GM12878 (cell line): ENCODE measurements around the gene COL21A1. TPM values are rescaled to one million over a fixed set of nuclear protein-coding genes. Genes with fewer than 3 reads are reported as not detected.

ENCODE experiments used
- ATAC-seq: fragments of 200-7000 bp; cut with Tn5 transposase; 3 replicates; pipeline ENCODE4 v1.9.1; 2020; ENCODE audit warnings: mild to moderate bottlenecking, moderate library complexity
- BruUV-seq: library from RNA; stranded (reverse); fragments of 400-500 nt; replicated peaks from 2 replicates; lab custom pipeline; 2021; lab: Mats Ljungman, UMichigan
- CTCF ChIA-PET: fragments of 300-600 bp; sonication (Branson Sonifier 250); formaldehyde crosslinking; extraction: SDS; loops from one replicate; lab custom pipeline; 2021; ENCODE audit warnings: inconsistent platforms; lab: Yijun Ruan, JAX
- POLR2A ChIA-PET: fragments of 350-600 bp; formaldehyde crosslinking; extraction: SDS; loops from one replicate; lab custom pipeline; 2021; ENCODE audit warnings: inconsistent platforms; lab: Charles Lee
- RAD21 ChIA-PET: fragments of 300-600 bp; sonication (Branson Sonifier 250); formaldehyde crosslinking; loops from one replicate; lab custom pipeline; 2023; ENCODE audit warnings: antibody characterized with exemption; ENCODE audit not compliant: unreplicated experiment; lab: Charles Lee
- SMC1A ChIA-PET: fragments of 300-600 bp; sonication (Branson Sonifier 250); formaldehyde crosslinking; loops from one replicate; lab custom pipeline; 2023; ENCODE audit not compliant: unreplicated experiment, uncharacterized antibody; lab: Charles Lee
- DNase-seq: peaks from one replicate; pipeline ENCODE4 v3.0.0-alpha.2; 2011; ENCODE audit warnings: low read depth, low spot score
- FAIRE-seq: peaks from 3 replicates; lab custom pipeline; 2011; peaks lifted over from hg19 to GRCh38; lab: Jason Lieb, UNC
- H2AFZ ChIP-seq: 2 replicates; pipeline ENCODE4 v1.6.0; 2011; ENCODE audit warnings: low read depth, low read length, control low read depth; ENCODE audit not compliant: control insufficient read depth
- H3K27ac ChIP-seq: 2 replicates; pipeline ENCODE4 v1.5.1; 2011; ENCODE audit warnings: control low read depth; ENCODE audit not compliant: control insufficient read depth, insufficient read depth
- H3K27me3 ChIP-seq, 2 experiments: replicated peaks in 1 of 2; 2 replicates each; pipeline versions ENCODE4 v1.6.0 to v1.6.1; 2011; ENCODE audit warnings: low read length in 1 of 2; ENCODE audit not compliant: control insufficient read depth in 2 of 2, insufficient read depth in 2 of 2
- H3K36me3 ChIP-seq, 2 experiments: 2 replicates each; pipeline ENCODE4 v1.5.1; 2011; ENCODE audit warnings: low read length in 1 of 2; ENCODE audit not compliant: control insufficient read depth in 2 of 2, insufficient read depth in 2 of 2
- H3K4me1 ChIP-seq: 2 replicates; pipeline ENCODE4 v1.6.1; 2011; ENCODE audit warnings: mild to moderate bottlenecking, low read length, moderate library complexity, mixed read lengths; ENCODE audit not compliant: control insufficient read depth, insufficient read depth
- H3K4me2 ChIP-seq: 2 replicates; pipeline ENCODE4 v1.6.0; 2011; ENCODE audit warnings: control low read depth; ENCODE audit not compliant: control insufficient read depth, insufficient read depth
- H3K4me3 ChIP-seq: fragments of 200-600 bp; sonication (generic); 2 replicates; pipeline ENCODE4 v1.5.1; 2016
- H3K79me2 ChIP-seq: 2 replicates; pipeline ENCODE4 v1.6.0; 2011; ENCODE audit warnings: low read length; ENCODE audit not compliant: control insufficient read depth, insufficient read depth
- H3K9ac ChIP-seq: 2 replicates; pipeline ENCODE4 v1.8.0; 2011; ENCODE audit warnings: low read length, control low read depth, mixed read lengths; ENCODE audit not compliant: control insufficient read depth, insufficient read depth
- H3K9me3 ChIP-seq: replicated peaks from 3 replicates; pipeline ENCODE4 v1.5.1; 2011; ENCODE audit warnings: mild to moderate bottlenecking, low read length; ENCODE audit not compliant: control insufficient read depth, insufficient read depth
- H4K20me1 ChIP-seq: 2 replicates; pipeline ENCODE4 v1.6.0; 2011; ENCODE audit not compliant: control insufficient read depth, insufficient read depth
- ETV6 ChIP-seq, 2 experiments: fragments of 450-650 bp in 1 of 2; IDR thresholded peaks in 1 of 2; conservative IDR thresholded peaks in 1 of 2; 2 replicates each; pipeline ENCODE4 v1.6.1; 2014; ENCODE audit warnings: antibody characterized with exemption in 1 of 2, borderline replicate concordance in 1 of 2, low read depth in 1 of 2, mild to moderate bottlenecking in 1 of 2, moderate library complexity in 1 of 2
- GABPA ChIP-seq: IDR thresholded peaks from 2 replicates; pipeline ENCODE4 v1.6.1; 2014; ENCODE audit warnings: antibody characterized with exemption, low read depth, mild to moderate bottlenecking, inconsistent platforms
- GATAD2B ChIP-seq: fragments of 450-650 bp; conservative IDR thresholded peaks from 2 replicates; pipeline ENCODE4 v1.6.1; 2017; ENCODE audit warnings: low read depth, mild to moderate bottlenecking, moderate library complexity
- IKZF2 ChIP-seq, 2 experiments: fragments of 450-650 bp; IDR thresholded peaks; 2 replicates each; pipeline ENCODE4 v1.6.1; 2017; ENCODE audit warnings: mild to moderate bottlenecking in 2 of 2, moderate library complexity in 2 of 2
- IRF4 ChIP-seq: IDR thresholded peaks from 2 replicates; pipeline ENCODE4 v1.6.1; 2011; ENCODE audit warnings: low read depth, low read length
- KDM1A ChIP-seq: fragments of 200-600 bp; sonication (generic); IDR thresholded peaks from 2 replicates; pipeline ENCODE4 v1.6.1; 2016; ENCODE audit warnings: borderline replicate concordance
- RB1 ChIP-seq: fragments of 450-650 bp; formaldehyde crosslinking; IDR thresholded peaks from 2 replicates; pipeline ENCODE4 v1.6.1; 2017; ENCODE audit warnings: mild to moderate bottlenecking, borderline replicate concordance
- STAT1 ChIP-seq: fragments of 450-650 bp; conservative IDR thresholded peaks from 2 replicates; pipeline ENCODE4 v1.6.1; 2014; ENCODE audit warnings: antibody characterized with exemption, mild to moderate bottlenecking
- TARDBP ChIP-seq: IDR thresholded peaks from 2 replicates; pipeline ENCODE4 v1.6.1; 2016; ENCODE audit warnings: borderline replicate concordance
- TCF7 ChIP-seq: IDR thresholded peaks from 2 replicates; pipeline ENCODE4 v1.6.1; 2014; ENCODE audit warnings: antibody characterized with exemption, borderline replicate concordance
- WGBS: methylation state at CpG from one replicate; pipeline ENCODE4 v1.1.6; 2016; ENCODE audit warnings: low lambda C conversion rate; ENCODE audit not compliant: insufficient replicate concordance, insufficient coverage; ENCODE audit errors: missing lambda C conversion rate; 5-methylcytosine and 5-hydroxymethylcytosine counted together
- in situ Hi-C: fragments of 300-500 bp; cut with MboI; formaldehyde crosslinking; loops from 9 replicates; pipeline ENCODE4 v1.14.3; 2018; ENCODE audit warnings: mixed read lengths
- intact Hi-C: fragments of 100-400 bp; cut with micrococcal nuclease; formaldehyde crosslinking; loops from one replicate; pipeline ENCODE4 v1.14.2; 2022; ENCODE audit not compliant: unreplicated experiment
- polyA plus RNA-seq, 11 experiments: library from polyadenylated mRNA; depleted of rRNA in 4 of 11; unstranded in 6 of 11; stranded (reverse) in 5 of 11; fragments of >200 nt; fragmentation: Nextera tagmentation in 4 of 11; fragmentation: Illumina TruSeq in 1 of 11; extraction: Ambion mirVana in 4 of 11; extraction: Trizol in 1 of 11; gene quantifications; 1 replicate in 1 of 11; 2 replicates in 10 of 11; pipeline versions ENCODE4 v1.2.1 to v1.2.3, GENCODE V29; 2011 to 2016; ENCODE audit warnings: inconsistent platforms in 2 of 11, missing spikeins in 2 of 11, low read depth in 1 of 11
- total RNA-seq, 4 experiments: library from RNA; depleted of rRNA in 3 of 4; stranded (reverse); fragments of >200 nt in 3 of 4; fragmentation: Illumina TruSeq in 1 of 4; extraction: Trizol in 1 of 4; gene quantifications; 2 replicates each; pipeline versions ENCODE4 v1.2.1 to v1.2.3, GENCODE V29; 2013 to 2021
- TF ChIP-seq, protein P1 (sequence below): fragments of 450-650 bp; IDR thresholded peaks from 2 replicates; pipeline ENCODE4 v1.6.1; 2017; ENCODE audit warnings: mild to moderate bottlenecking, moderate library complexity
- TF ChIP-seq, protein P2 (sequence below): IDR thresholded peaks from 2 replicates; pipeline ENCODE4 v1.6.1; 2011; ENCODE audit warnings: borderline replicate concordance, low read depth, mild to moderate bottlenecking, moderate library complexity, mixed read lengths, low read length; ENCODE audit not compliant: insufficient read depth; ENCODE audit errors: extremely low read length
- TF ChIP-seq, protein P3 (sequence below): fragments of 450-650 bp; IDR thresholded peaks from 2 replicates; pipeline ENCODE4 v1.6.1; 2016; ENCODE audit warnings: mild to moderate bottlenecking, moderate library complexity, borderline replicate concordance
- TF ChIP-seq, protein P4 (sequence below): fragments of 450-650 bp; conservative IDR thresholded peaks from 2 replicates; pipeline ENCODE4 v1.6.1; 2017; ENCODE audit warnings: mild to moderate bottlenecking, moderate library complexity

COL21A1 gene
- total and polyA plus RNA-seq, 10 of the 15 experiments (the other 5 are each of a cell fraction or from before 2014, with no cell fraction given): 0.10 TPM; not detected in 9

DNA sequence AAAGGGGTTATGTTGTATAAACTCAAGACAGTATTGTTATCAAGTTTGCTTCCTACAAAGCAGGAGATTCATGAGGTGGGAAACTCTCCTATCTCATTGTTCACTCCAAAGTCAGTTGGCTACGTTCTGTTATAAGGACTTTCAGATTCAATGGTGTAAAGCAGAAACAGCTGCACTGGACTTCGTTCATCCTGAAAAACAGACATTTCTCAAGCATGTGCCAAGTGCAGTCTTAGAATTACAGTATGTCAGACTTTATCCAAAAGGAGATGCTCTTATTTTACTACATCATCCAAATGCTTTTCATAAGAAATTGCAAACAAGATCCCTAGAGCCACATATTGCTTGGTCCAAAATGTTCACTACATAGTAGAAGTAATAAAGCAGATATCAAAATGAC is 14.9 kb downstream of the COL21A1 start:
- no peaks in the 10 kb centered on the region for H3K9me3 ChIP-seq
- no peaks in the 10 kb centered on the region for H3K4me1 ChIP-seq
- no peak overlapping the region for H3K27ac ChIP-seq
- RAD21 ChIA-PET: no interaction called here
- POLR2A ChIA-PET: no interaction called here
- no peak overlapping the region for H3K4me3 ChIP-seq
- no peaks in the 10 kb centered on the region for H4K20me1 ChIP-seq
- in situ Hi-C loops (no loop called here), intact Hi-C loops (no loop called here)
- DNase-seq (no peak), ATAC-seq (no peak), FAIRE-seq (no peak)
- H3K4me2 ChIP-seq: no peak overlapping the region
- 2% methylated on average over 2 of the region's 2 CpGs for WGBS
- no peaks in the 10 kb centered on the region for H3K79me2 ChIP-seq
- no peak overlapping the region for H2AFZ ChIP-seq
- CTCF ChIA-PET: interaction anchor here (1.2 kb wide), 1 partner anchor 10 kb away, joined by 3 read pairs; no protein-coding TSS in a partner anchor
- SMC1A ChIA-PET: no interaction called here
- no TSS peak for BruUV-seq
- H3K36me3 ChIP-seq: no peaks in the 10 kb centered on the region
- no peak overlapping the region for H3K9ac ChIP-seq
- H3K27me3 ChIP-seq: no peaks in the 10 kb centered on the region
- no peak for TF ChIP-seq IKZF2 (IDR thresholded peaks at IDR 0.05)
- TF ChIP-seq, protein P1, sequence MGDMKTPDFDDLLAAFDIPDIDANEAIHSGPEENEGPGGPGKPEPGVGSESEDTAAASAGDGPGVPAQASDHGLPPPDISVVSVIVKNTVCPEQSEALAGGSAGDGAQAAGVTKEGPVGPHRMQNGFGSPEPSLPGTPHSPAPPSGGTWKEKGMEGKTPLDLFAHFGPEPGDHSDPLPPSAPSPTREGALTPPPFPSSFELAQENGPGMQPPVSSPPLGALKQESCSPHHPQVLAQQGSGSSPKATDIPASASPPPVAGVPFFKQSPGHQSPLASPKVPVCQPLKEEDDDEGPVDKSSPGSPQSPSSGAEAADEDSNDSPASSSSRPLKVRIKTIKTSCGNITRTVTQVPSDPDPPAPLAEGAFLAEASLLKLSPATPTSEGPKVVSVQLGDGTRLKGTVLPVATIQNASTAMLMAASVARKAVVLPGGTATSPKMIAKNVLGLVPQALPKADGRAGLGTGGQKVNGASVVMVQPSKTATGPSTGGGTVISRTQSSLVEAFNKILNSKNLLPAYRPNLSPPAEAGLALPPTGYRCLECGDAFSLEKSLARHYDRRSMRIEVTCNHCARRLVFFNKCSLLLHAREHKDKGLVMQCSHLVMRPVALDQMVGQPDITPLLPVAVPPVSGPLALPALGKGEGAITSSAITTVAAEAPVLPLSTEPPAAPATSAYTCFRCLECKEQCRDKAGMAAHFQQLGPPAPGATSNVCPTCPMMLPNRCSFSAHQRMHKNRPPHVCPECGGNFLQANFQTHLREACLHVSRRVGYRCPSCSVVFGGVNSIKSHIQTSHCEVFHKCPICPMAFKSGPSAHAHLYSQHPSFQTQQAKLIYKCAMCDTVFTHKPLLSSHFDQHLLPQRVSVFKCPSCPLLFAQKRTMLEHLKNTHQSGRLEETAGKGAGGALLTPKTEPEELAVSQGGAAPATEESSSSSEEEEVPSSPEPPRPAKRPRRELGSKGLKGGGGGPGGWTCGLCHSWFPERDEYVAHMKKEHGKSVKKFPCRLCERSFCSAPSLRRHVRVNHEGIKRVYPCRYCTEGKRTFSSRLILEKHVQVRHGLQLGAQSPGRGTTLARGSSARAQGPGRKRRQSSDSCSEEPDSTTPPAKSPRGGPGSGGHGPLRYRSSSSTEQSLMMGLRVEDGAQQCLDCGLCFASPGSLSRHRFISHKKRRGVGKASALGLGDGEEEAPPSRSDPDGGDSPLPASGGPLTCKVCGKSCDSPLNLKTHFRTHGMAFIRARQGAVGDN: no peak
- TF ChIP-seq KDM1A: no peak
- TF ChIP-seq GABPA: no peak
- TF ChIP-seq TARDBP: no peak
- no peak for TF ChIP-seq RB1
- TF ChIP-seq, protein P2, sequence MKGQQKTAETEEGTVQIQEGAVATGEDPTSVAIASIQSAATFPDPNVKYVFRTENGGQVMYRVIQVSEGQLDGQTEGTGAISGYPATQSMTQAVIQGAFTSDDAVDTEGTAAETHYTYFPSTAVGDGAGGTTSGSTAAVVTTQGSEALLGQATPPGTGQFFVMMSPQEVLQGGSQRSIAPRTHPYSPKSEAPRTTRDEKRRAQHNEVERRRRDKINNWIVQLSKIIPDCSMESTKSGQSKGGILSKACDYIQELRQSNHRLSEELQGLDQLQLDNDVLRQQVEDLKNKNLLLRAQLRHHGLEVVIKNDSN: no peak
- no peak for TF ChIP-seq GATAD2B
- no peak for TF ChIP-seq IRF4
- no peak for TF ChIP-seq STAT1
- TF ChIP-seq ETV6 (conservative IDR thresholded peaks at IDR 0.05 in 1 of 2, IDR thresholded peaks at IDR 0.05 in 1 of 2; ENCODE audit: borderline replicate concordance in 1 of 2, low read depth in 1 of 2): no peak
- TF ChIP-seq TCF7: no peak
- TF ChIP-seq, protein P3, sequence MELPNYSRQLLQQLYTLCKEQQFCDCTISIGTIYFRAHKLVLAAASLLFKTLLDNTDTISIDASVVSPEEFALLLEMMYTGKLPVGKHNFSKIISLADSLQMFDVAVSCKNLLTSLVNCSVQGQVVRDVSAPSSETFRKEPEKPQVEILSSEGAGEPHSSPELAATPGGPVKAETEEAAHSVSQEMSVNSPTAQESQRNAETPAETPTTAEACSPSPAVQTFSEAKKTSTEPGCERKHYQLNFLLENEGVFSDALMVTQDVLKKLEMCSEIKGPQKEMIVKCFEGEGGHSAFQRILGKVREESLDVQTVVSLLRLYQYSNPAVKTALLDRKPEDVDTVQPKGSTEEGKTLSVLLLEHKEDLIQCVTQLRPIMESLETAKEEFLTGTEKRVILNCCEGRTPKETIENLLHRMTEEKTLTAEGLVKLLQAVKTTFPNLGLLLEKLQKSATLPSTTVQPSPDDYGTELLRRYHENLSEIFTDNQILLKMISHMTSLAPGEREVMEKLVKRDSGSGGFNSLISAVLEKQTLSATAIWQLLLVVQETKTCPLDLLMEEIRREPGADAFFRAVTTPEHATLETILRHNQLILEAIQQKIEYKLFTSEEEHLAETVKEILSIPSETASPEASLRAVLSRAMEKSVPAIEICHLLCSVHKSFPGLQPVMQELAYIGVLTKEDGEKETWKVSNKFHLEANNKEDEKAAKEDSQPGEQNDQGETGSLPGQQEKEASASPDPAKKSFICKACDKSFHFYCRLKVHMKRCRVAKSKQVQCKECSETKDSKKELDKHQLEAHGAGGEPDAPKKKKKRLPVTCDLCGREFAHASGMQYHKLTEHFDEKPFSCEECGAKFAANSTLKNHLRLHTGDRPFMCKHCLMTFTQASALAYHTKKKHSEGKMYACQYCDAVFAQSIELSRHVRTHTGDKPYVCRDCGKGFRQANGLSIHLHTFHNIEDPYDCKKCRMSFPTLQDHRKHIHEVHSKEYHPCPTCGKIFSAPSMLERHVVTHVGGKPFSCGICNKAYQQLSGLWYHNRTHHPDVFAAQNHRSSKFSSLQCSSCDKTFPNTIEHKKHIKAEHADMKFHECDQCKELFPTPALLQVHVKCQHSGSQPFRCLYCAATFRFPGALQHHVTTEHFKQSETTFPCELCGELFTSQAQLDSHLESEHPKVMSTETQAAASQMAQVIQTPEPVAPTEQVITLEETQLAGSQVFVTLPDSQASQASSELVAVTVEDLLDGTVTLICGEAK: no peak
- TF ChIP-seq, protein P4, sequence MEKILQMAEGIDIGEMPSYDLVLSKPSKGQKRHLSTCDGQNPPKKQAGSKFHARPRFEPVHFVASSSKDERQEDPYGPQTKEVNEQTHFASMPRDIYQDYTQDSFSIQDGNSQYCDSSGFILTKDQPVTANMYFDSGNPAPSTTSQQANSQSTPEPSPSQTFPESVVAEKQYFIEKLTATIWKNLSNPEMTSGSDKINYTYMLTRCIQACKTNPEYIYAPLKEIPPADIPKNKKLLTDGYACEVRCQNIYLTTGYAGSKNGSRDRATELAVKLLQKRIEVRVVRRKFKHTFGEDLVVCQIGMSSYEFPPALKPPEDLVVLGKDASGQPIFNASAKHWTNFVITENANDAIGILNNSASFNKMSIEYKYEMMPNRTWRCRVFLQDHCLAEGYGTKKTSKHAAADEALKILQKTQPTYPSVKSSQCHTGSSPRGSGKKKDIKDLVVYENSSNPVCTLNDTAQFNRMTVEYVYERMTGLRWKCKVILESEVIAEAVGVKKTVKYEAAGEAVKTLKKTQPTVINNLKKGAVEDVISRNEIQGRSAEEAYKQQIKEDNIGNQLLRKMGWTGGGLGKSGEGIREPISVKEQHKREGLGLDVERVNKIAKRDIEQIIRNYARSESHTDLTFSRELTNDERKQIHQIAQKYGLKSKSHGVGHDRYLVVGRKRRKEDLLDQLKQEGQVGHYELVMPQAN: no peak
